Motor neuron (in vitro differentiated cells): Measurements from ENCODE around the gene DCTPP1. TPM values are rescaled to one million over a fixed set of nuclear protein-coding genes. Genes with fewer than 3 reads are reported as not detected.
"Not testable (repeated sequence)": the region's sequence is repeated elsewhere in the genome, so short reads cannot be mapped to it uniquely, and the experiment has no call there.

Experiments
- ATAC-seq, 8 experiments: fragments of 200-7000 bp; cut with Tn5 transposase; replicated peaks in 6 of 8; 2 replicates each; pipeline ENCODE4 v1.8.0; 2021; ENCODE audit warnings: mild to moderate bottlenecking in 8 of 8, moderate library complexity in 8 of 8
- H3K27ac ChIP-seq, 2 donors: fragments of 250-450 bp; sonication (Bioruptor Pico); 2 replicates each; pipeline ENCODE4 v1.9.0; 2021; ENCODE audit warnings: antibody characterized with exemption in 2 of 2, mild to moderate bottlenecking in 2 of 2, moderate library complexity in 1 of 2
- H3K4me1 ChIP-seq, 2 donors: fragments of 250-450 bp; sonication (Bioruptor Pico); replicated peaks in 1 of 2; 2 replicates each; pipeline ENCODE4 v1.6.1; 2021; ENCODE audit warnings: antibody characterized with exemption in 2 of 2, mild to moderate bottlenecking in 2 of 2, moderate library complexity in 1 of 2
- H3K4me3 ChIP-seq, 5 donors: fragments of 250-450 bp; sonication (Bioruptor Pico); 2 replicates each; pipeline ENCODE4 v1.9.0; 2021; ENCODE audit warnings: antibody characterized with exemption in 5 of 5, mild to moderate bottlenecking in 5 of 5, moderate library complexity in 4 of 5
- WGBS, 10 experiments: fragments of 450-650 bp; shearing (Covaris generic); methylation state at CpG; one replicate each; pipeline ENCODE4 v1.0.0; 2022; 5-methylcytosine and 5-hydroxymethylcytosine counted together
- in situ Hi-C, 9 experiments: fragments of 400-800 bp; cut with MboI; loops; one replicate each; pipeline ENCODE4 v1.15.0; 2021; ENCODE audit warnings: low sequenced_read_pairs in 9 of 9, low pct_unique_long_range_greater_than_20kb in 2 of 9; ENCODE audit not compliant: unreplicated experiment in 9 of 9
- total RNA-seq, 8 experiments: library from RNA; unstranded; fragments of 300-600 nt; gene quantifications; 2 replicates each; pipeline versions ENCODE4 v1.2.3 to v1.2.4, GENCODE V29; 2022

Gene DCTPP1
- total RNA-seq, 8 experiments from 2014 or later: 16.4 to 50.9 (median 26.7) TPM

GRCh38 chr16:30459456-30459855 is 29.6 kb upstream of the DCTPP1 start:
- in situ Hi-C loops: no loop called here
- no peak for ATAC-seq
- no peaks in the 10 kb centered on the region for H3K4me1 ChIP-seq
- H3K27ac ChIP-seq: no peak overlapping the region
- 58 to 100% (median 83%) methylated on average over 1 to 11 of the region's 11 CpGs; no CpG with 5 or more reads in 2 of the 10 experiments for WGBS, 10 experiments
- no peak overlapping the region for H3K4me3 ChIP-seq

GRCh38 chr16:30458561-30459394 is 28.9 kb upstream of the DCTPP1 start:
- 60 to 100% (median 84%) methylated on average over 1 to 12 of the region's 22 CpGs; no CpG with 5 or more reads in 1 of the 10 experiments for WGBS, 10 experiments
- no peaks in the 10 kb centered on the region for H3K4me1 ChIP-seq
- ATAC-seq: no peak

DNA sequence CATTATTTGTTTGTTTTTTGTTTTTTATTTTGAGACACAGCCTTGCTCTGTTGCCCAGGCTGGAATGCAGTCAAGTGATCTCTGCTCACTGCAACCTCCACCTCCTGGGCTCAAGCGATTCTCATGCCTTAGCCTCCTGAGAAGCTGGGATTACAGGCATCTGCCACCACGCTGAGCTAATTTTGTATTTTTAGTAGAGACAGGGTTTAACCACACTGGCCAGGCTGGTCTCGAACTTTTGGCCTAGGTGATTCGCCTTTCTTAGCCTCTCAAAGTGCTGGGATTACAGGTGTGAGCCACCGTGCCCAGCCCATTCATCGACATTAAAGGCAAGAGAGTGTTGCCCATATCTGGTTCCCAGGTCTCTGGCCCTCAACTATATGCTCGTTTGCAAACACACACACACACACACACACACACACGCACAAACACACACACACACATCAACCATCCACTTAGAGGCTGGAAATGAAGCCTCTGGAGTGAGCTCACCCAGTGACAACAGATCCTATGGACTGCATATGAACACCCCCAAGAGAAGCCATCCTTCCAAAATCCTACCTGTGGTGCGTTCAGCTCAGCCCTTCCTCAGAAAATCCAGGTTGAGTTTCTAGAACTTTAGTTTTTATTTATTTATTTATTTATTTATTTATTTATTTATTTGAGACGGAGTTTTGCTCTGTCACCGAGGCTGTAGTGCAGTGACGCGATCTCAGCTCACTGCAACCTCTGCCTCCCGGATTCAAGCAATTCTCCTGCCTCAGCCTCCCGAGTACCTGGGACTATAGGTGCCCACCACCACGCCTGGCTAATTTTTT is 28.1 kb upstream of the DCTPP1 start:
- in situ Hi-C loops: no loop called here
- Histone ChIP-seq H3K4me1 (no peaks in the 10 kb centered on the region), H3K27ac (no peak overlapping the region), H3K4me3 (no peak overlapping the region)
- ATAC-seq: no peak
- 30 to 100% (median 80%) methylated on average over 2 to 8 of the region's 16 CpGs; no CpG with 5 or more reads in 2 of the 10 experiments for WGBS, 10 experiments

More at GRCh38 chr16:30458561-30459394, 28.9 kb upstream of the DCTPP1 start:
- Histone ChIP-seq H3K4me3 (no peak overlapping the region), H3K27ac (no peak overlapping the region)
- in situ Hi-C loops: no loop called here

GRCh38 chr16:30457256-30457655 is 27.4 kb upstream of the DCTPP1 start:
- ATAC-seq: no peak
- Histone ChIP-seq H3K4me1 (no peaks in the 10 kb centered on the region), H3K27ac (no peak overlapping the region), H3K4me3 (no peak overlapping the region)
- in situ Hi-C loops: no loop called here
- WGBS, 10 experiments: 80 to 83% methylated on average over 1 of the region's 1 CpG; no CpG with 5 or more reads in 8 of the 10 experiments

- in situ Hi-C loops: no loop called here
- Histone ChIP-seq H3K4me3 (no peak overlapping the region), H3K4me1 (no peaks in the 10 kb centered on the region), H3K27ac (no peak overlapping the region)
- no peak for ATAC-seq
- 50 to 100% methylated on average over 1 of the region's 1 CpG; no CpG with 5 or more reads in 8 of the 10 experiments for WGBS, 10 experiments
These were observed 26.5 kb upstream of the DCTPP1 start for GRCh38 chr16:30456302-30456701.

GRCh38 chr16:30452709-30453580 is 23.1 kb upstream of the DCTPP1 start:
- 21 to 77% (median 53%) methylated on average over 2 to 13 of the region's 20 CpGs; no CpG with 5 or more reads in 3 of the 10 experiments for WGBS, 10 experiments
- in situ Hi-C loops: not testable (repeated sequence)

DNA sequence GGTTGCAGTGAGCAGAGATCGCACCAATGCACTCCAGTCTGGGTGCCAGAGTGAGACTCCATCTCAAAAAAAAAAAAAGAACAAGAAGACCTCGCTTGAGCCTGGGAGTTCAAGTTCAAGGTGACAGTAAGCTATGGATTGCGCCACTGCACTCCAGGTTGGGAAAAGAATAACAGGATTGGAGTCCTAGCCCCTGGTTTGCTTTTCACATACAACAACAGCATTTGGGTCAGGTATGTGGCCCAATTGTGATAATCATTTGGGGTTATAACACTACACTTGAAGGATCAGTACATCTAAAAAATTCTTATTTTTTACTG is 19.2 kb upstream of the DCTPP1 start:
- Histone ChIP-seq H3K4me1 (peaks cover 12 to 14% of the 10 kb centered on the region in 2 donors), H3K27ac (no peak overlapping the region), H3K4me3 (no peak overlapping the region)
- in situ Hi-C loops: loop anchor here in 5 of 9 experiments (25.0 kb wide), 1 partner anchor 188 kb away; no protein-coding TSS in a partner anchor
- no peak for ATAC-seq
- WGBS, 10 experiments: 0 to 94% (median 75%) methylated on average over 1 to 3 of the region's 3 CpGs; no CpG with 5 or more reads in 3 of the 10 experiments

More at GRCh38 chr16:30452709-30453580, 23.1 kb upstream of the DCTPP1 start:
- H3K4me3 ChIP-seq, ATAC-seq, H3K27ac ChIP-seq, H3K4me1 ChIP-seq: not testable (repeated sequence)

DNA sequence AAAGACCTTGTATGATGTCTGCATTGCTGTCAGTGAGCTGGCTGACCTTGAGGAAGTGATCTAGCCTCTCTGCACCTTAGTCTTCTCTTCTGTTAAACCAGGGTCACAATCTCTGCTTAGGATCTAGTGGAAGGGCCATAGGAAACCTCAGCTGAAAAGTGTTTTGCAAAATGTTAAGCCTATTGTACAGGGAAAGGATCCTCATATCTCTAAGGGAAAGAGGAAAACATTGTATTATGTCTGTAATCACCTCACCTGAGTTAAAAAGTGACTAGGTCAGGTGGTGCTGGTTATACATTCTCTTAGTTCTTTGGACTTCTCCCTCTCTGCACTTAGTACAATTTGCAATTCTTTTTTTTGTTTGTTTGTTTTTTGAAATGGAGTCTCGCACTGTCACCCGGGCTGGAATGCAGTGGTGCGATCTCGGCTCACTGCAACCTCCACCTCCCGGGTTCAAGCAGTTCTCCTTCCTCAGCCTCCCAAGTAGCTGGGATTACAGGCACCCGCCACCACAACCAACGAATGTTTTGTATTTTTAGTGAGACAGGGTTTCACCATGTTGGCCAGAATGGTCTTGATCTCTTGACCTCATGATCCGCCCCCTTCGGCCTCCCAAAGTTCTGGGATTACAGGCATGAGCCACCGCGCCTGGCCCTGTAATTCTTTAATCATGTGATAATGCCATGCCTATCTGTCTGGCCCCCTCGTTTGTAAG is 17.8 kb upstream of the DCTPP1 start:
- Histone ChIP-seq H3K4me3 (no peak overlapping the region), H3K4me1 (peaks cover 14% of the 10 kb centered on the region in 2 donors), H3K27ac (no peak overlapping the region)
- 66 to 100% (median 76%) methylated on average over 2 to 9 of the region's 12 CpGs; no CpG with 5 or more reads in 1 of the 10 experiments for WGBS, 10 experiments
- no peak for ATAC-seq
- in situ Hi-C loops: loop anchor here in 5 of 9 experiments (25.0 kb wide), 1 partner anchor 190 kb away; no protein-coding TSS in a partner anchor

GRCh38 chr16:30446203-30446595 is 16.4 kb upstream of the DCTPP1 start:
- Histone ChIP-seq H3K4me3 (peak overlapping the region; percentile 57 to 90 (median 78)), H3K27ac (peak overlapping the region; percentile 92 to 96), H3K4me1 (peaks cover 14% of the 10 kb centered on the region in 2 donors)
- in situ Hi-C loops: loop anchor here in 5 of 9 experiments (25.0 kb wide), 1 partner anchor 191 kb away; no protein-coding TSS in a partner anchor
- no peak for ATAC-seq
- WGBS, 10 experiments: 39 to 100% (median 78%) methylated on average over 1 to 7 of the region's 10 CpGs; no CpG with 5 or more reads in 1 of the 10 experiments

DNA sequence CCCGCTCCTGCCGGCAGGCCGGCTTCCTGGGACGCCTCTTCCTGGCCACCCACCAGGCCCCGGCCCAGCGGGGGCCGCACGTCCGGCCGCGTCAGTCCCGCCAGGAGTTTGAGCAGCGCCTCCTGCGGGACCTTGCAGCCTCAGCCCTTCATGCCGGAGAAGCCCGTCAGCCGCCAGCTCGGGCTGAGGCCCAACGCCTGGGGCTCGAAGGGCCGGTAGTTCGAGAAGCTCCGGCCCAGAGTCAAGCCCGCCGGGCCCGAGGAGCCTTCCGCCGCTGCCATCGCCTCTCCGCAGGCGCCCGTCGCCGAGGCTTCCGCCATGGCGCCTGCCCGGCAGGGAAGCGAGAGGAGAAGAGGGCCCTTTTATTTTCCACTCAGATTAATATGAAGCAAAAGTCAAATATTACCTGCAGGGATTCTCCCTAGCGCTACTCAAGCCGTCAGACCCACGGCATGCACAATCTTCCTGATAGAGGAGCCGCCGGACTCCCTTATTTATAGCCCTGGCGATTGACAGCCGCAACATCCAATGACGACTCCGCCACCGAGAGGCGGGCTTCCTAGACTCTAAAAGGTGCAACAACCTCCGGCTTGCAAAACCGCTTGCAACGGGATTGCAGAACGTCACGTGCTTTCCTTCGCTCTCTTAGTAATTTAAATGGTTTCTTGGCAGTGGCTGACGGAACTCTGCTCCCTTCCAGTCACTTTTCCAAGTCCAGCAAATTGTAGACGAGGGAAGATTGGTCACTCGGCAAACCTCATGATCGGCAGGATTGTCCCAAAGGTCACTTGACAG is 15.8 kb upstream of the DCTPP1 start, which contains the start of gene SEPHS2:
Gene SEPHS2 (minus strand): TSS at position 467 of the 795 bp plus-strand sequence. CDS start 147 bp downstream, at position 320.
- Histone ChIP-seq H3K4me3 (peak within 1 kb of the TSS; percentile 57 to 90 (median 78)), H3K27ac (peak within 1 kb of the TSS; percentile 92 to 96), H3K4me1 (peaks cover 14% of the 10 kb centered on the region in 2 donors)
- peak; percentile 94 to 98 (median 96) for ATAC-seq
- in situ Hi-C loops: loop anchor here in 5 of 9 experiments (25.0 kb wide), 1 partner anchor 192 kb away; no protein-coding TSS in a partner anchor
- WGBS, 10 experiments: 0 to 42% (median 5%) methylated on average over 1 to 16 of the region's 59 CpGs

GRCh38 chr16:30445149-30445407 is 15.2 kb upstream of the DCTPP1 start:
- Histone ChIP-seq H3K27ac (peak overlapping the region; percentile 92 to 96), H3K4me1 (peaks cover 14% of the 10 kb centered on the region in 2 donors), H3K4me3 (peak overlapping the region; percentile 57 to 90 (median 78))
- in situ Hi-C loops: loop anchor here in 5 of 9 experiments (25.0 kb wide), 1 partner anchor 192 kb away; no protein-coding TSS in a partner anchor
- no peak for ATAC-seq
- 28 to 100% (median 71%) methylated on average over 2 to 6 of the region's 11 CpGs; no CpG with 5 or more reads in 3 of the 10 experiments for WGBS, 10 experiments
